Muscle layer of duodenum (tissue), 2 donors: ENCODE measurements around the gene GPHN.
"Not testable (repeated sequence)": the region's sequence is repeated elsewhere in the genome, so short reads cannot be mapped to it uniquely, and the experiment has no call there.

Experiments used
- H3K27ac ChIP-seq: one replicate; pipeline ENCODE4 v1.7.0; 2013; ENCODE audit warnings: mild to moderate bottlenecking, low read length
- H3K27me3 ChIP-seq: one replicate; pipeline ENCODE4 v1.7.0; 2013; ENCODE audit warnings: low read depth, mild to moderate bottlenecking, control low read depth, low read length
- H3K36me3 ChIP-seq, 2 donors: one replicate each; pipeline ENCODE4 v1.7.0; 2013; ENCODE audit warnings: low read length in 2 of 2, control low read depth in 1 of 2, mild to moderate bottlenecking in 1 of 2; ENCODE audit not compliant: insufficient read depth in 2 of 2, control insufficient read depth in 1 of 2
- H3K4me1 ChIP-seq, 2 donors: one replicate each; pipeline ENCODE4 v1.7.0; 2013; ENCODE audit warnings: low read length in 2 of 2, mild to moderate bottlenecking in 2 of 2, control low read depth in 1 of 2, moderate library complexity in 1 of 2; ENCODE audit not compliant: insufficient read depth in 2 of 2, control insufficient read depth in 1 of 2
- H3K4me3 ChIP-seq, 2 donors: one replicate each; pipeline ENCODE4 v1.7.0; 2013; ENCODE audit warnings: low read length in 2 of 2, low read depth in 1 of 2, mild to moderate bottlenecking in 1 of 2
- H3K9me3 ChIP-seq, 2 donors: one replicate each; pipeline ENCODE4 v1.7.0; 2013; ENCODE audit warnings: low read length in 2 of 2, control low read depth in 1 of 2, mild to moderate bottlenecking in 1 of 2; ENCODE audit not compliant: control insufficient read depth in 1 of 2
- donor health status: healthy.

Gene GPHN

DNA sequence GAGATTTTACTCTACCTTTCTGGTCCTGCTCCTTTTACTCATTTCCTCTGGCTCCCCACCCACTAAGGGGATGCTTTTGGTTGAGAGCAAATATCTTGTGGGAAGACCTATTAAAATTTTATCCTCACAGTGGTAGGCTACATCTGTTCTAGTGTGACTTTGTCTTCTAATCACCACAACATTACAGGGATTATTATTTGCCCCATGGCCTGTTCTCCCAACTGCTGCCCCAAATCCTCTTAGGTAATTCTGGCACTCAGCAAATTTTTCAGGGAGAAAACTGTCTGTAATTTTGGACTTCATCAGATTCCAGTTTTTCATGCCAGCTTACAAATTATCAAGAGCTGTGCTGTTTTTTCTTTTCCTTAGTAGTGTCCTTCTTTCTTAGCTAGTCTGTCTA lies 172.3 kb downstream of the GPHN start:
- H3K4me1 ChIP-seq: no peaks in the 10 kb centered on the region
- H3K27me3 ChIP-seq: no peaks in the 10 kb centered on the region
- no peak overlapping the region for H3K4me3 ChIP-seq
- peaks cover 13 to 29% of the 10 kb centered on the region in 2 donors for H3K9me3 ChIP-seq
- H3K27ac ChIP-seq: no peak overlapping the region
- no peaks in the 10 kb centered on the region for H3K36me3 ChIP-seq

DNA sequence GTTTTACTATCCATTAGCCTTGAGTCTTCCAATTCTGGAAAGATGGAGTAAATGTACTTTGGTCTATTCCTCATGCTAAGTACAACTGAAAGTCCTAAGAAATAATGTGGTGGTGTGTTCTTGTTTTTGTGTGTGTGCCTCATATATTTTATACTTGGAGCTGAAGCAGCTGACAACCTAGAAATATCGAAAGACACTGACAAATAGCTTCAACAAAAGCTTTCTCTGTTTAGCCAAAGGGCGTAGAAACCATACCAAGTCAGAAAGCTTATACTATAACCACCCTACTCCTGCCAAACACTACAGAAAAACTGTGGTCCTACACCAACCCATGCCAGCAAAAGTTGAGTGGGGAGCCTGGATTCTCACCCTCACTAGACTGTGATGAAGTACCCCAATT lies 188.4 kb downstream of the GPHN start:
- no peaks in the 10 kb centered on the region for H3K9me3 ChIP-seq
- H3K27ac ChIP-seq: no peak overlapping the region
- no peaks in the 10 kb centered on the region for H3K36me3 ChIP-seq
- H3K27me3 ChIP-seq: no peaks in the 10 kb centered on the region
- H3K4me1 ChIP-seq: no peaks in the 10 kb centered on the region
- H3K4me3 ChIP-seq: no peak overlapping the region

DNA sequence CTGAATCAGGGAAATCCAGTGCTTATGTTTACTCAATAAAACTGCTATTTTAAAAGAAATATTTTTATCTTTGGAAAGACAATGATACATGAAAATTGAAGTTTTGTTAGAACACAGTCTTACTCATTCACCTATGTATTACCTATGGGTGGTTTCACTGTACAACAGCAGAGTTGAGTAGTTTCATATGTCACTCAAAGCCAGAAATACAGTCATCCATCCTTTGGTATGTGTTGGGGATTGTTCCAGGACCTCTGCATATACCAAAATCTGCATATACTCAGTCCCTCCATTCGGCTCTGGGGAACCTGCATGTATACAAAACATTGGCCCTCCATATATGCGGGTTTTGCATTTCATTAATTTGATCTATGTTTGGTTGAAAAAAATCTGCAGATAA lies 190.6 kb downstream of the GPHN start:
- H3K27ac ChIP-seq: no peak overlapping the region
- no peak overlapping the region for H3K4me3 ChIP-seq
- H3K27me3 ChIP-seq: no peaks in the 10 kb centered on the region
- no peaks in the 10 kb centered on the region for H3K4me1 ChIP-seq
- no peaks in the 10 kb centered on the region for H3K36me3 ChIP-seq
- H3K9me3 ChIP-seq: no peaks in the 10 kb centered on the region

DNA sequence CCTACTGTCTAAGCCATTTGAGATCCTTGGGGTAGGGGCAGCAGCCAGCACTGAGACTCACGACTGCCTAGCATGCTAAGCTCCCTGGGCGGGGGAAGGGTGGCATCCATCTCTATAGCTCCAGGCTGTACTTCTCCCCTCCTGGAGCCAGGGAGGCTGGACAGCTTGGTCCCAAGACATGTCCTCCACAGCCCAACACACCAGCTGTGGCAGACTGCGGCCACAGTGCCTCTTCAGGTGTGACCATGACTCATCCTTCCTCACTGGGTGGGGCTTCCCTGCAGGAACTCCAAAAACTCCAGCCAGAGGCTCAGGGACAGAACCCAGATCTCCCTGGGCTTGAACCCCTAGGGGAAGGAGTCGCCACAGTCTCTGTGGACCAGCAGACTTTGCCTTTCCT lies 193.9 kb downstream of the GPHN start:
- H3K27ac ChIP-seq: no peak overlapping the region
- no peaks in the 10 kb centered on the region for H3K27me3 ChIP-seq
- no peak overlapping the region for H3K4me3 ChIP-seq
- no peaks in the 10 kb centered on the region for H3K9me3 ChIP-seq
- no peaks in the 10 kb centered on the region for H3K4me1 ChIP-seq
- H3K36me3 ChIP-seq: no peaks in the 10 kb centered on the region

DNA sequence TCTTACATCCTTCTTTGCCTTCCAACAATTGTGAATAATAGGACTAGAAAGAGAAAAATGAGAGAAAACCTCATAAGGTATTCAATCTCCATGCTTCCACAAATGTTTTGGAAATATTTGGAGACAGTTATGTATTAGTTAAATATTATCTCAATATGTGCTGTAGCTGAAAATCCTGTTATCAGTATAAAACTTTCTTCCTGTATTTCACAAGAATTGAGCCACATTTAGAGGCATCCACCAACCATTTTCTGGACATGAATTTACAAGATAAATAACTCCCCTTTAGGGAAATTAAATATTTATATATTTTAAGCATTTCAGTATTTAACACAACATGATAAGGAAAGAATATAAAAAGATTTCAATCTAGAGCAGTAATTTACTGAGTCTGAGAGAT lies 200.3 kb downstream of the GPHN start:
- Histone ChIP-seq H3K36me3 (no peaks in the 10 kb centered on the region), H3K4me3 (no peak overlapping the region), H3K27me3 (no peaks in the 10 kb centered on the region), H3K4me1 (no peaks in the 10 kb centered on the region), H3K9me3 (peaks cover 0 to 2% of the 10 kb centered on the region in 2 donors), H3K27ac (no peak overlapping the region)

DNA sequence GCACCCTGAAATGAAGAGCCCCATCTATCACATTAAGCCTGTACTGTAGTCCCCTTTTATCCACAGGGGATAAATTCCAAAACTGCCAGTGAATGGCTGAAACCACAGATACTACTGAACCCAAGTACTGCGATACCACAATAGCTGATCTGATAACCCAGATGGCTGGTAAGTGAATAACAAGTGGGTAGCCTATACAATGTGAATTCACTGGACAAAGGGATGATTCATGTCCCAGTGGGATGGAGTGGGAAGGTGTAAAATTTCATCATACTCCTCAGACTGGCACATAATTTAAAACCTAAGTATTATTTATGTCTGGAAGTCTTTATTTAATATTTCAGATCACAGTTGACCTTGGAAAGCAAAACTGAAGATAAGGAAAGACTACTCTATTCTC lies 201.3 kb downstream of the GPHN start:
- no peaks in the 10 kb centered on the region for H3K36me3 ChIP-seq
- no peaks in the 10 kb centered on the region for H3K4me1 ChIP-seq
- H3K9me3 ChIP-seq: peaks cover 0 to 2% of the 10 kb centered on the region in 2 donors
- H3K4me3 ChIP-seq: no peak overlapping the region
- H3K27ac ChIP-seq: no peak overlapping the region
- H3K27me3 ChIP-seq: no peaks in the 10 kb centered on the region

DNA sequence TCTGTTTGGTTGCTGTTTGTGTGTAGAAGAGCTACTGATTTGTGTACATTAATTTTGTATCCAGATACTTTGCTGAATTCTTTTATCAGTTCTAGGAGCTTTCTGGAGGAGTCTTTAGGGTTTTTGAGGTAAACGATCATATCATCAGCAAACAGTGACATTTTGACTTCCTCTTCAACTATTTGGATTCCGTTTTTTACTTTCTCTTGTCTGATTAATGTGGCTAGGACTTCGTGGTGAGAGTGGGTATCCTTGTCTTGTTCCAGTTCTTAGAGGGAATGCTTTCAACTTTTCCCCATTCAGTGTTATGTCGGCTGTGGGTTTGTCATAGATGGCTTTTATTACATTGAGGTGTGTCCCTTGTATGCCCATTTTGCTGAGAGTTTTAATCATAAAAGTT lies 206.3 kb downstream of the GPHN start:
- H3K4me1 ChIP-seq, H3K27me3 ChIP-seq, H3K4me3 ChIP-seq, H3K36me3 ChIP-seq, H3K27ac ChIP-seq, H3K9me3 ChIP-seq: not testable (repeated sequence)

DNA sequence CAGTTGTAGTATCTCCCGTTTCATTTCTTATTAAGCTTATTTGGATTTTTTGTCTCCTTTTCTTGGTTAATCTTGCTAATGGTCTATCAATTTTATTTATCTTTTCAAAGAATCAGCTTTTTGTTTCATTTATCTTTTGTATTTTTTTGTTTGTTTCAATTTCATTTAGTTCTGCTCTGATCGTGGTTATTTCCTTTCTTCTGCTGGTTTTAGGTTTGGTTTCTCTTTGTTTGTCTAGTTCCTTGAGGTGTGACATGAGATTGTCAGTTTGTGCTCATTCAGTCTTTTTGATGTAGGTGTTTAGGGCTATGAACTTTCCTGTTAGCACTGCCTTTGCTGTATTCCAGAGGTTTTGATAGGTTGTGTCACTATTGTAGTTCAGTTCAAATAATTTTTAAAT lies 207.4 kb downstream of the GPHN start:
- H3K27me3 ChIP-seq, H3K36me3 ChIP-seq, H3K4me1 ChIP-seq, H3K9me3 ChIP-seq, H3K4me3 ChIP-seq, H3K27ac ChIP-seq: not testable (repeated sequence)

DNA sequence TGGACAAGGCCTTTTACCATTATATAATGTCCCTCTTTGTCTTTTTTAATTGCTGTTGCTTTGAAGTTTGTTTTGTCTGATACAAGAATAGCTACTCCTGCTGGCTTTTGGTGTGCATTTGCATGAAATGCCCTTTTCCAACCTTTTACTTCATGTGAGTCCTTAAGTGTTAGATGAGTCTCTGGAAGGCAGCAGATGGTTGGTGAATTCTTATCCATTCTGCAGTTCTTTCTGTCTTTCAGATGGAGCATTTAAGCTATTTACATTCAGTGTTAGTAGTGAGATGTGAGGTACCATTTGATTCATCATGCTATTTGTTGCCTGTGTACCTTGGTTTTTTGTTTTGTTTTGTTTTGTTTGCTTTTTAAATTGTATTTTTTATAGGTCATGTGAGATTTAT lies 208.3 kb downstream of the GPHN start:
- Histone ChIP-seq H3K27me3 (no peaks in the 10 kb centered on the region), H3K4me3 (no peak overlapping the region), H3K27ac (no peak overlapping the region), H3K4me1 (no peaks in the 10 kb centered on the region), H3K36me3 (no peaks in the 10 kb centered on the region), H3K9me3 (peaks cover 0 to 2% of the 10 kb centered on the region in 2 donors)

DNA sequence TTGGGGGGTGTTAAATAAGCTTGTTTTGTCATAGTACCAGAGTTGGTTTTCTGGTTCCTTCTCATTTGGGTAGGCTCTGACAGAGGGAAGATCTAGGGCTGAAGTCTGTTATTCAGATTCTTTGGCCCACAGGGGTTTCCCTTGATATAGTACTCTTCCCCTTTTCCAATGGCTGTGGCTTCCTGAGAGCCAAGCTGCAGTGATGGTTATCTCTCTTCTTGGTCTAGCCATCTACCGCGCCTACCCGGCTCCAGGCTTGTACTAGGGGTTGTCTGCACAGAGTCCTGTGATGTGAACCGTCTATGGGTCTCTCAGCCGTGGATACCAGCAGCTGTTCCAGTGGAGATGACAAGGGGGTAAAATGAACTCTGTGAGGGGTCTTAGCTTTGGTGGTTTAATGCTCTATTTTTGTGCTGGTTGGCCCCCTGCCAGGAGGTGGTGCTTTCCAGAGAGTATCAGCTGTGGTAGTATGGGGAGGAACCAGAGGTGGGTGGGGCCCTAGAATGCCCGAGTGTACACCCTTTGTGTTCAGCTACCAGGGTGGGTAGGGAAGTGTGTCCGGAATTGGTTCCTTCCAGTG lies 209.7 kb downstream of the GPHN start:
- Histone ChIP-seq H3K4me1 (no peaks in the 10 kb centered on the region), H3K9me3 (peaks cover 0 to 1% of the 10 kb centered on the region in 2 donors), H3K27me3 (no peaks in the 10 kb centered on the region), H3K36me3 (no peaks in the 10 kb centered on the region), H3K4me3 (no peak overlapping the region), H3K27ac (no peak overlapping the region)

DNA sequence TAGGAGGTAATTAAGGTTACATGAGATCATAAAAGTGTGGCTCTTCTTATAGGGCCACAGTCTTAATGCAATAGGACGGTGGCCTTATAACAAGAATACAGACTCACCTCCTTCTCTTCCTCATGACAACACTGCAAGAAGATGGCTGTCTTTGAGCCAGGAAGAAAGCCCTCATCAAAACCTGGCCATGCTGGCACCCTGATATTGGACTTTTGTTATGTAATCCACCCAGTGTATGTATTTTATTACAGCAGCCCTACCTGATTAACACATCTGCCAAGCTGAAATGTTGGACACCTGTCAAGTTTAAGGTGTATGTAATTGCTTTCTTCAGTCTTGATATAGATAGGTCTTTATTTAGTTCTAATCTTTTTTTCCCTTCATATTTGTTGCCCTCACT lies 217.0 kb downstream of the GPHN start:
- Histone ChIP-seq H3K27ac (no peak overlapping the region), H3K27me3 (no peaks in the 10 kb centered on the region), H3K4me1 (no peaks in the 10 kb centered on the region), H3K4me3 (no peak overlapping the region), H3K9me3 (no peaks in the 10 kb centered on the region), H3K36me3 (no peaks in the 10 kb centered on the region)

DNA sequence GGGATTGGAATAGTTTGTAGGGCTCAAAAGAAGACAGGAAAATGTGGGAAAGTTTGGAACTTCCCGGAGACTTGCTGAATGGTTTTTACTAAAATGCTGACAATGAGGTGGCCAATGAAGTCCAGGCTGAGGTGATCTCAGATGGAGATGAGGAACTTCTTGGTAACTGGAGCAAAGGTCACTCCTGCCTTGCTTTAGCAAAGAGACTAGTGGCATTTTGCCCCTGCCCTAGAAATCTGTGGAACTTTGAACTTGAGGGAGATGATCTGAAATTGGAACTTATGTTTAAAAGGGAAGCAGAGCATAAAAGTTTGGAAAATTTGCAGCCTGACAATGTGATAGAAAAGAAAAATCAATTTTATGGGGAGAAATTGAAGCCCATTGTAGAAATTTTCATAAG lies 223.4 kb downstream of the GPHN start:
- not testable (repeated sequence) for H3K27ac ChIP-seq, H3K9me3 ChIP-seq, H3K4me1 ChIP-seq, H3K4me3 ChIP-seq, H3K36me3 ChIP-seq, H3K27me3 ChIP-seq
